Dermis blood vessel endothelial cell (primary cell): Measurements from ENCODE around the gene CACNA2D4. TPM values are rescaled to one million over a fixed set of nuclear protein-coding genes. Genes with fewer than 3 reads are reported as not detected.
A peak's percentile ranks its signal among the peaks of the same experiment; 100 is the strongest.

Source experiments
- DNase-seq: peaks from one replicate; pipeline ENCODE4 v3.0.0; 2010
- total RNA-seq: library from RNA; depleted of rRNA; stranded (reverse); fragments of >200 nt; gene quantifications from 2 replicates; pipeline ENCODE4 v1.2.3, GENCODE V29; 2014

Gene CACNA2D4
- total RNA-seq, 1 donor from 2014 or later, result 0.17 TPM

DNA sequence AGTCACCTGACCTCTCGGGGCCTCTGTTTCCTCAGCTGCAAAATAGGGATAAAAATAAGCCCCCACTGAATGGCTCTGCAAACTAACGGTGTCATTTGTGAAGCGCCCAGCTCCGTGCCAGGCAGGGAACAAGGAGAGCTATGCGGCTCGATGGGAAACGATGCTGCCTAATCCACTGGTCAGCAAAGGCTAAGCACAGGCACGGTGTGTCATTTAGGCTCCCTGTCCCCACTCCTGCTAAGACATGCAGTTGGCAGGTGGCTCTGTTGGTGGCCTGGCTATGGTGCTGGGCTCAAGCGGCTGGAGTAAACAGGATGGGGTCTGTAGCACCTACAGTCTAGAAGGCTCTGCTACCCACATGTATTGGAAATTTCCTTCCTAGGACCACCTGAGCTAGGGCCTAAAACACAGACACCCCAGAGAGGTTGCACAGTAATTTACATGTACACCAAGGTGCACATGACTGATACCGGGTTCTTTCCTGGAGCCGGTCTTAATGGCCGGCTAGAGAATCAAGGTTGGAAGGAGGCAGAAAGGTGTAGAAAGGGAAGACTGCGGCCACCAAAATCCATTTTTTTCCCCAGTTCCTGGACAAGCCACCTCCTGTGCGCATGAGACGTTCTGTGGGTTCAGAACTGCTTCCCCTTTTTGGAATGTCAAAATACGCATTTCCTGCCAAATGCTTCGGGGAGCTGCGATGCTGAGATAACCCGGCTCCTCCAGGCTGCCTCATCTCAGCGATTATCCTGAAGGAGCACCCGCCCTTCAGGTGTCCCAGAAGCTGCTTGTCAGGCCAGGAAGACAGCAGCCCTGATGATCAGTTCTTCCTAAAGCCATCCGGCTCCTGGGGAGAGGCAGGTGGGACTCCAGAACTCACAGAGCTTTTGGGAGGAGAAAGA, 1.0 kb downstream of the CACNA2D4 start:
- DNase-seq, result no peak

DNA sequence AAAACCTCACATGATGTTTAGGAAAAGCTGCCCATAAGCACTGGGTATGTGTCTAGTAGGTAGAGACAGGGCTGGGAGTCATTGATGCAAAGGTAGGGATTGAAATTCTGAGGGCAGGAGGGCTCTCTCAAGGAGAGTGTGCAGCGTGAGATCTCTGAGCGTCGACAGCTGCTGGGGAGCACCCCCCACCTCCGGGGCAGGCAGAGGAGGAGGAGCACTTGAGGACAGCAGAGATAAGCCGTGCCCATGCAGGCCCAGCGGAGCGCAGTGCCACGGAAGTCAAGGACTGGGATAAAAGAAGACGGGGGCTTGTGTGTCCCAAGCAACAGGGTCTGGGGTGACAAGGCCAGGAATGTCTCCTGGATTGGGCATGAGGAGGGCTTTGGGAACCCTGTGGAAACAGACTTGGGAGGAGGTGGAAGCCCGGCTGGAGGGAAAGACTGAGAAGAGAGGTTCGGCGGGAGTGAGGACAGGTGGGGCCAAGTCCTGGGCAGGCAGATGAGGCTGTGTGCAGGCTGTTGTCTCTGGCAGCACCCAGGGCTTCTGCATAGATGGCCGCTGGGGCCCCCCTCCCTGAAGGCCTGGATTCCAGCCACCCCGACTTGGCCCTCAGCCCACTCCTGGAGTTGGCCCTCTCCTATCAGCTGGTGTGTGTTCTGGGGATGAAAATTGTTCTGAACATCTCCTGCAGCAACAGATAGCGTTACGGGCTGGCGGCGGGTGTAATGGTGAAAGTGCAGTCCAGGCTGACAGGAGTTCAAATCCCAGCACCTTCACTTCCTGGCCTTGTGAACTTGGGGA, 1.9 kb downstream of the CACNA2D4 start:
- no peak for DNase-seq

DNA sequence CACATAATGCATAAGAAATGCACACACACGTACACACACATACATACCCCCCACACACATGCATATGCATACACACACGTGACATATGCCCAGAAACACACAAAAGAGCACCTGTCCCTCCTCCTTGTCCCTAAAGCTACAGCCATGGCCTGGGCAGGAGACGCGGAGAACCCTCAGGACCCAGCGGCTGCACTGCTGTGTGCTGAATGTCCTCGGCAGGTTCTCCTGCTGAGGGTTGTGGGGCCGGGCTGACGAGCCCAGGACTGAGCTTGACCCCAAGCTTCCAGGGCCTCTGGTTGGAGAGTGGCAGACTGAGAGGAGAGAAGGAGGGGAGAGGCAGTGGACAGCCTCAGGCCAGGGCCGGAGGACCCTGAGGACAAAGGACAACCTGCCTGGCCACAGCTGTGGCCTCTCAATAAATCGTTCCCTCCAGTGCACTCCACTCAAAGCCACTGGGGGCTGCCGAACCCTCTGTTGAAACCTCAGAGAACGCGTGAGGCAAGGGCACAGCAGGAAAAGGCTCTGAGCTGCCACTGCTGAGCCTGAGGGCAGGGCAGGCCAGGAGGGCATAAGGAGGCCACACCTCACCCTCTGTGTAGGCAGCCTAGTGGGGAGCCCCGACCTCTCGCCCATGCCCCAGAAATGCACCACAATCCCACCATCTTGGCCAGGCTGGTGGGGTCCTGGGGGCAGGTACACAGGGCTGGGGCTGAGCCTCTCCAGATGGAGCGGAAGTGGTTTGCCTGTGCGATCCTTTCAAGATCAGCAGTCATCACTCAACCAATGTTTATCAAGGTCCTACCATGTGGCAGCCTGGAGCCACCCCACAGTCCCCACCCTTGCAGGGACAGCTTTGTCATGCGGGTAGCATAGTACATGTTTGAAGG, 3.1 kb downstream of the CACNA2D4 start:
- DNase-seq, result no peak

DNA sequence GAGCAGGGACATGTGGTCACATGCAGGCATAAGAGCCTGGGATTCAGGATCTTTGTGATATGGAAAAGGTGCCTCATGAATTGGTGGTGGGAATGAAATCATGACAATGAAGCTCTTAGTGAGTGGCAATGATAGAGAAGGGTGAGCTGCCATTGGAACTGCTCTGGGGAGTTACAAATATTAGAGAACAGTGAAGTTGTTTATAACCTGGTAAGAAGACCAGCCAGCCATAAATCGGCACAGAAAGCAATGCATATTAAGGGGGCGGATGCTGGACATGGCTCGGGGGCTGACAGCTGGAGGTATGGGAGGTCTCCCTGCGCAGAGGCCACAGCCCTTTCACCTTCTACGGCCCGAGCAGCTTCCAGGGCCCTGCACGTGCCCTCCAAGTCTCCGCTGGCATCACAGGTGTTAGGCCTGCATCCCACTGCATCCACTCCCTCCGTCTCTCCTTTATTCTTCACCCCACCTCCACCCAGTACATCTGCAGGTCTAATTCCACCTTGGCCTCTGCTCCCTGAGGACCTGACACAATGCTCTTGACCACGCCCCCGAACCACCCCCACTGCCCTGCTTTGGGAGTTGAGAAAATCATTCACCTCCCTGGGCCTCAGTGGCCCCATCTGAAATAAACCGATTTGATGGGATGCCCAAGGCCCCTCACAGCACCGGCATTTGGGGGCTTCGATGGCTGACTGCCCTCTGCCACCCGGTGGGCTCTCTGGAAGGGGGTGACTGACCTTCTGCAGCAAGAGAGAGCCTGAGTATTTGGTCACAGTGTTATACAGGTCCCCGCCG, 4.1 kb downstream of the CACNA2D4 start:
- no peak for DNase-seq

DNA sequence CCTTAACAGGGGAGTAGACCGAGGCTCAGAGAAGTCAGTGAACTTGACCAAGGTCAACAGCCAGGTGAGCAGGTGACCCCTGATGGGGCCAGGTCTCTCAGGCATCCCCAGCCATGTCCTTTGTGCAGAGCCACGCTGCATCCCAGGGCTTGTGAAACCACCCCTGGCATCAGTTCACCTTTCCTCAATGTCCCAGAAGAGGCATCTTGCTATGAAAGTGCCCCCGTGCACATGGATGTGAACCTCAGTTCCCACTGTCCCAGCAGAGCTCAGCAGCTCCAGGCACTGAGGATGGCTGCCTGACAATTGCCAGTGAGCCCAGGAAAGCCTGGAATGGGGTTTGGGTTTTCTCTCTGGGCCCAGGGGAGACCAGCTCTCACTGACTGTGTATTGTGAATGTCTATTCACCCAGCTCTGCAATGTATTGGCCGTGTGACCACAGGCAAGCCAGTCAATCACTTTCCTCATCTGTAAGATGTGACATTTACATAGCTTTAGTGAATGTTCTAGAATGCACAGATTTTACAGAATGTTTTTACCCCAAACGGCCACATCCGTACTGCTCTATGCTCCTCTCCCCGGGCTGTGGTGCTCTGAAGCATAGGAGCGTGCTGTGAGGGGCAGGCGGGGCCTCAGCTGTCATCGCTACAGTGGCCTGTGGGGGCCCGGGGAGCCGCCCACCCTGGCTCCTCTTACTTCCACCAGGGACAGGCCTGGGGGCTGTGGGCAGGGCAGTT, 4.9 kb downstream of the CACNA2D4 start:
- DNase-seq, result no peak

DNA sequence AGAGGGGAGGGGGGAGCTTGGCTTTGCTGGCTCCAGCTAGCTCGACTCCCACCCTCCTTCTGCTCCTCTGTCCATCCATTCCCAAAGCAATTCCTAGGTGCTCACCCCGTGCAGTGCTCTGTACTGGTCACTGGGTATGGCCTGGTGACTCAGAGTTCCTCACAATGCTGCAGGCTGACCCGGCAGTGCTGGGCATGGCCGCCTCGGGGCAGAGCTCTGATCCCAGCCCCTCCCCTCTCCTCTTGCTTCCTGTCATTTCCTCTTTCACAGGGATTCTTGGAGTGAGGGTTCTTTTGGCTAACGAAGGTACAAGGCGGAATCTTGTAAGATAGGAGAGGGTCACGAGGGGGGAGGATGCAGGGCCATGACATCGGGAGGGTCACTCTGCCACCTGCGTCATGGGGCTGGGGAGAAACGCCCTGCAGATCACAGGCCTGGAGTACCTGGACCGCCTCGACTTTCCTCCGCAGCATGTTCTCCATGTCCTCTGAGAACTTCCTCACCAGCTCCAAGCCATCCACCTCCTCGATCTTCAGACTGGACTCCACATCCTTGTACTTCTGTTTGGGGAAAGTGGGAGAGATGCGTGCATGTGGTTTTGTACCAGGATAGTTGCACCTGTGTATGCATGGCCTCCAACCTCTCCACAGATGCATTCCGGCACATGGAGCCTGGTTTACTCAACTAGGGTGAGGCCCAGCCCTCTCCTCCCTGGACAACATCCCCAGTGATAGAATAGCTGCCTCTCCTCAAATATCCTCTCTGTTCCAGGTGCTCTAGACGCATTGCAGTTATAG, 5.7 kb downstream of the CACNA2D4 start:
- peak; percentile 51 for DNase-seq

DNA sequence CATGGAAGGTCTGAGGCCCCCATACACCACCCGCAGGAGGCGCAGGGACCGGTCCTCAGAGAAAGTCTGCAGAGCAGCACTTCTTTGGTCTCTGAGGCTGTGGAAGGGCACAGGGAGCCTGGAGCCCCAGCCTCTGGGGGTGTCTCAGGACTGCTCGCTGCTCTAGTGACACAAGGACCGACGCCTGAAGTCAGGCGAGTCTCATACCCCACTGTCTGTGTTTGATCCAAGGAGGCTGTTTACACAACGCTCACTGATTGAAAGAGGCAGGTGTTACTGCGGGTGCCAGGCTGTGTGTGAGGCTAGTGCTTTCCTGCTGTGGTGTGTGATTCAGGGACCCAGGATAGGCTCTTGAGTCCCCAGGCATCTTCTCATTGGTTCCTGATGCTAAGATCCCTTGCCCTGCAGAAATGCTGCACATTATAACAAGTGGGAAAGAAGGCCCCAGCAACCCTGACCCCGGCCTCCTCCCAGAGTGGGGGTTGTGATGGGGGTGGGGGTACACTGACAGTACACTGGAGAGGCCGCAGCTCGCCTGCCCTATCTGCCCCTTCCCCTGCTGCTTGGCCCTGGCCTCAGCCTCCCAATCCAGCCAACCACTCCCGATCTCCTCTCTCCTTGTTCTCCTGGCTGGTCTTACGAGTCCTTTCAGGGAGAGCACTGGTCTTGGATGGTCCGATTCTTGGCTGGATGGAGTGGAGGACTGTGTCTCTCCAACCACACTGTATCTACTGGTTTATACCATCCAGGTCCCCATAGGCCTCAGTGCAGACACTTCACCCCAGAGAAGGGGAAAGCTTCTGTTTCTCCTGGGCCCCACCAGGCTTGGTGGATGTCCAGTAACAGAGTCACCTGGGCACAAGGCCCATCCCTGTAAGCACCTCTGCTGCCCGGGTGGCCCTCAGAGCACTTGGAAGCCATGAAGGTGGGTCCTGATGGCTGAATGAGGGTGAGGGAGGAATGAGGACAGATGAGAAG, 6.6 kb downstream of the CACNA2D4 start:
- DNase-seq, result no peak

DNA sequence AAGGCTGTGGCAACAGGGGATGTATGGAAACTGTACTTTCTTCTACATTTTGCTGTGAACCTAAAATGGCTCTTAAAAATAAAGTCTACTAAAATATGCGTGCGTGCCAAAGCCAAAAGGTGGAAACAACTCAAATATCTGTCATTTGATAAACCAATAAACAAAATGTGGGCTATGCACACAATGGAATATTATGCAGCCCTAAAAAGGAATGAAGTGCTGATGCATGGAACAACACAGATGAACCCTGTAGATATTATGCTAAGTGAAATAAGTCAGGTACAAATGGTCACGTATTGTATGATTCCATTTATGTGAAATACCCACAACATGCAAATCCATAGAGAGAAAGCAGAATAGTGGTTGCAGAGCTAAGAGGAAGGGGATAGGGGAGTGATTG, 8.0 kb downstream of the CACNA2D4 start:
- no peak for DNase-seq

DNA sequence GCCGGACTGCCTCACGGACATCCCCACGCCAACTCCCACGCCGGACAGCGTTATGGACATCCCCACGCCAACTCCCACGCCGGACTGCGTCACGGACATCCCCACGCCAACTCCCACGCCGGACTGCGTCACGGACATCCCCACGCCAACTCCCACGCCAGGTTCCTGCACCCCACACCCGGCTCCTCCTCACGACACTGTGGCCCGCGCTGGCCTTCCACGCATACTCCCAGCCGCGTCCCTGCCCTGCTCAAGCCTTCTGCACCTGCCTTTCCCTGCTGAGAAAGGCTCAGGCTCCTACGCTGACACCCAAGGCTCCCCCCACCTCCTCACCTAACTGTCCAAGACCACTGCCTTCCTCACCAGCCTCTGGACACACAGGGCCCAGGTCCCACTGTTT, 9.7 kb downstream of the CACNA2D4 start:
- DNase-seq, result no peak

DNA sequence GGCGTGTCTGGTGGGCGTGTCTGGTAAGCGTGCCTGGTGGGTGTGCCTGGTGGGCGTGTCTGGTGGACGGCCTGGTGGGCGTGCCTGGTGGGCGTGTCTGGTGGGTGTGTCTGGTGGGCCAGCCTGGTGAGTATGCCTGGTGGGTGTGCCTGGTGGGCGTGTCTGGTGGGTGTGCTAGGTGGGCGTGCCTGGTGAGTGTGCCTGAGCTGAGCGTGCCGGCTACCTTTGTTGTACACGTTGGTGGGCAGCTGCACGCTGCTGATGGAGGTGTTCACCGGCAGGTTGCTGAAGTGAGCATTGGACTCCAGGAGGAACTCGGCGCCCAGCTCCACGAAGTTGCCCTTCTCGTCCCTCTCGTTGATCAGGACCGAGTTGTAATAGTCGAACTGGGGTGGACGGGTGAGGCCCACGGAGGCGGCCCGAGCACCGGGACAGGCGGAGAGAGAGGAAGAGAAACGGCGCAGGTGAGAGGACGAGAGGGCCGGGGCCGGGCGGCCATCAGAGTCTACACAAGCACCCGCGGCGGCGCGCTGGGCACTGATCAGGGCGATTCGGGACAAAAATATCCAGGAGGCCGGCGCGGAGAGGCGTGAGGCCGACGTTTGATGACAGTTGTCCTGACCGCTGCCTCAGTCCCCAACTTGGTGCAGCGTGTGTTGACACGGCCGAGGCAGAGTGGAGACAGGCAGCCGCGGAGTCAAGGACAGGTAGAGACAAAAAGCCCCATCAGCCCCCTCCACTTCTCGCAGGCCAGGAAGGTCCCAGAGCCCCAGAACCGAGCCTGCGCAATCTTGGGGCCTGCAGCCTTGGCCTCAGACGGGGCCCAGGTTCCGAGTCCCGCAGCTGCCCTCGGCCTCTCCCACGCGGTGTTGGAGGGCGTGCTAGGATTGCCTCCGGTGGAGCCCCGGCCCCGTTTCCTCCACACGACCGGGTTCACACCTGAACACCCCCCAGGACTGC, 10.5 kb downstream of the CACNA2D4 start:
- peak; percentile 13 for DNase-seq

DNA sequence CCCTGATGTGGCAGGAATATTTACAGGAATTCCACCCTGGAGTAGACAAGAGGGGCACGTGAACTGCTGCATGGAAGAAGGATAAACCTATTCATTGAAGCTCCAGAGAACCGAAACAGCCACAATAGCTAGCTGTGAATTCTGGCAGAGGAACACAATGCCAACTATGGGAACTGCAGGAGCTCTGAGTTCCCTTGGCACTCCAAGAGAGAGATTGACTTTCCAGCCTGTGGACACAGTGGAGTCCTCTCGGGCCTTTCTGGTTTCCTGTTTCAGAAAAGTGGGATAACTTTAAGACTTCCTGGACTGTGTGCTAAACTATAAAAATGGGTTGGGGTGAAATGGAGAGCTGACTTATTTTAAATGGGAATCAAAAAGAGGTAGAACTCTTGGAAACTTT, 11.9 kb downstream of the CACNA2D4 start:
- DNase-seq, result no peak

DNA sequence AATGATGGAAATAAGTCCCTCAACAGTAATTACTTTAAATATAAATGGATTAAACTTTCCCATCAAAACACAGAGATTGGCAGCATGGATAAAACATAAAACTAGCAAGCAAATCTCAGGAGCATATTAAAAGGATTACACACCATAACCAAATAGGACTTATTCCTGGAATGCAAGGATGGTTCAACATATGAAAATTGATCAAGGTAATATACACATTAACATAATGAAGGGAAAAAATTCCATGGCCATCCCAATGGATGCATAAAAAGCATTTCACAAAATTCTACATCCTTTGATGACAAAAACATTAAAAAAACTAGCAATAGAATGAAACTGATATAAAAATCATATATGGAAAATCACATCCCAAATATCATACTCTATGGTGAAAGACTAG, 13.6 kb downstream of the CACNA2D4 start:
- no peak for DNase-seq

DNA sequence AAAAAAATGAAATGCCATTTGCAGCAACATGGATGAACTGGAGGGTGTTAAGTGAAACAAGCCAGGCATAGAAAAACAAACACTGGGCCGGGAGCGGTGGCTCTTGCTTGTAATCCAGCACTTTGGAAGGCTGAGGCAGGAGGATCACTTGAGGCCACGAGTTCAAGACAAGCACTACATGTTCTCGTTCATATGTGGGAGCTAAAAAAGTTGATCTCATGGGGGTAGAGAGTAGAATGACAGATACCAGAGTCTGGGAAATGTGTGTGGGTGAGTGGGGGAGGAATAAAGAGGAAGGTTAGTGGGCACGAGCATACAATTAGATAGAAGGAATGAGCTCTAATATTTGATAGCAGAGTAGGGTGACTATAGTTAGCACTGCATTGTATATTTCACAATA, 21.5 kb downstream of the CACNA2D4 start:
- DNase-seq, result no peak

DNA sequence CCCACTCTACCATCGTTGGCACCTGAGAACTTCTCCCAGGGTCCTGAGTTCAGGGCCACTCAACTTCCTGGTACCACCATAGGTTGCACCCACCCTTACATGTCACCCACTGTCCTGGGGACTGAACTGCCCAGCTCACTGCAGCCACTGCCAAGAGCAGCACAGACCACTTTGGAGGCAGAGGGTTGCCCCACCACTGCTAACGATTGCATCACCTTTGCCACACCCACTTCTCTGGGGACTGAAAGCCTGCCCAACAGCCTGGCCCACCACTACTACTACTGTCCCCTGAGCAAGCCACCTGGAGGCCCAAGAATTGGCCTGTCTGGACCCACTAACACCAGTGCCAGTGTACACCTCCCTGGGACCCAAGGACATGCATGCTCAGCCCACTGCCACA, 27.6 kb downstream of the CACNA2D4 start:
- no peak for DNase-seq

DNA sequence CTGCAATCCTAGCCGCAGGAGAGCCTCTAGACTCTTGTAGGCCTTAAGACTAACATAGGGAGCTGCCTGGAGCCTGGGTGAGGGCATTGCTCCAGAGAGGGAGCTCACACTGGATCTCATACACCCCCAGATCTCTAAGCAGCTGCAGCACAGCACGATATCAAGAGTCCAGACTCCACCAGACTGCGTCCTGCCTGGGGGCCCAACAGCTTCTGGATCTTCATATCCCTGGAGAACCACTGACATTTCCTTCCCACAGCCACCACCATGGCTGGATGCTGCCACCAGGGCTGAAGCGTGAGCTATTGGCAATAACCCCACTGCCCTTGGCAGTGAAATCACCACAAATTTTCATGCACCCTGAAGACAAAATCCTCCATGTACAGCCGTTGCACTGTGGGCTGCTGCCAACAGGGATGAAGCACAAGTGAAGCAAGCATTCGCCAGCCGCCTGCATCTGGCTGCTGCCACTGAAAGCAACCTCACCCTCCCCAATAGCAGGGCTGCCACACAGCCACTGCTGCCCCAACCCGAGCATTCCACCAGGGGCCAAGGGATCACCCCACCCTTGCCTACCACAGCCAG, 28.2 kb downstream of the CACNA2D4 start:
- DNase-seq, result no peak

DNA sequence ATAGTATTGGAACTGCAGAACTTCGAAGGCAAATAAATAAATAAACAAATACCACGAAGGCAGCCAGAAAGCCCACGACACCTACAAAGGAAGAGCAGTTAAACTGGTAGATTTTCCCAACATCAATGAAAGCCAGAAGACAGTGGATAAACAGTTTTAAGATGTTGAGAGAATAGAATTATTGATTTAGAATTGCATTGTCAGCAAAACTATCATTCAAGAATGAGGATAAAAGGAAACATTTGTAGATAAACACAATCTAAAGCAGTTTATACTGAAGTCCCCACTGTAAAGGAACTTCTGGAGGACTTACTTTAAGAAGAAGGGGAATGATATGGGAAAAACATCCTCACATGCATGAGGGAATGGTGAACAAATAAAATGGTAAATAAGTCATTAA, 29.5 kb downstream of the CACNA2D4 start:
- DNase-seq, result no peak

DNA sequence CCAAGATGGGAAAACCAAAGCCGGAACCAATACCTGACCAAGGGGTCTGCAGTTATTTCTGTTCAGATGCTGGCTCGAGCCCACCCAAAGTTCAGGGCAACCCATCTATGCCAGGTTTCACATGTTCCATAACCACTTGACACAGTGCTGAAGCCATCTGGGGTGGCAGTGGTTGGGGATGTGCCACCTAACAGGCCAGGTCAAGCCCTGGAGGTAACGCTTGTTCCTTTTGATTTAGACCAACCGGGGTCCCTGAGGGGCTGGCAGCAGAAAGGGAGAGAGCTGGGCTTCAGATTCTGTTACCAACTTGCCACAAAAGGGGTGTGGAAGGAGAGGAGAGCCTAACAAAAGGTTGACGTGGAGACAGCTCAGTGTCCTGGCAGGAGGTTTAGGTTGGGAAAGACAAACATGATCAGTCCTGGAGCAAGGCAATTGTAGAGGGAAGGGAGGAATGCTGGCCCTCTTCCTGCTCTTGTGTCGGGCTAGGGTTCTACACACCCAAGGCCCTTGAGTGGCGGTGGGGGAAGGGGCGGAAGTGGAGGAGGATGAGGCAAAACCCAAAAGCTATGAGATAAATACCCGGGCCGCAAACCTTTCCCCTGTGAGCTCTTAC, 31.9 kb downstream of the CACNA2D4 start:
- DNase-seq, result no peak
